ENCODE results near the gene CHD8. TPM values are rescaled to one million over a fixed set of nuclear protein-coding genes. Genes with fewer than 3 reads are reported as not detected.

Gene CHD8
- total and polyA plus RNA-seq, 10 of the 15 experiments (the other 5 are each of a cell fraction or from before 2014, with no cell fraction given), result 20.2 to 79.5 (median 35.5) TPM

DNA sequence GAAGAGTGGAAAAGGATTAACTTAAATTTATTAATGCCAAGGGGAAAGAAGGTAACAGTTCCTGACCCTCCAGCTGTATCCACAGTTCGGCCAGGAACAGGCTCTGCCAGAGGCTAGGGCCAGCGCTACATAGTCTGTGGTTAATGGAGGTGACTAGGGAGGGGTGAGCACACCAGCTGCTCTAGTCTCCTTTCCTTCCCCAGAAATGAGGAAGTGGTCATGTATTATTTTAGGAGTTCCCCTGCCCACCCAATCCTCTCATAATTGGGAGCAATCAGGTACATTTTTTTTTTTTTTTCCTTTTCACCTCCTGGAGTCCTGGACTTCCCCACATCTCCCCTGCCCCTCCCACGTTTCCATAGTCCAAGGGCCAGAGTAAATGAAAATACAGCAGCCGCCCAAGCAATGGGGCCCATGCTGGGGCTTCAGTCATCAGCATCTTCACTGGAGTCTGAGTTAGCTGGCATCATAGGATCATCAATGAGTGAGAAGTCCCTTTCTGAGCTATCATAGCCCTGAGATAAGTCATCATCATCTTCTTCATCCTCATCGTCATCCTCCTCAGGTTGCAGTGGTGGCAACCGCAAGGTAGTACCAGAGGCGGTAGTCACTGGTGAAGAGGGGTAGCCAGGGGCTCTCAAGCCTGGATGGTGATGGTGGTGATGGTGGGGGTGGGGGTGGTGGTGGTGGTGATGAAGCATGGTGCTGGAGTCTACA is 70.6 kb downstream of the CHD8 start (continued):
- TF ChIP-seq, protein P1, sequence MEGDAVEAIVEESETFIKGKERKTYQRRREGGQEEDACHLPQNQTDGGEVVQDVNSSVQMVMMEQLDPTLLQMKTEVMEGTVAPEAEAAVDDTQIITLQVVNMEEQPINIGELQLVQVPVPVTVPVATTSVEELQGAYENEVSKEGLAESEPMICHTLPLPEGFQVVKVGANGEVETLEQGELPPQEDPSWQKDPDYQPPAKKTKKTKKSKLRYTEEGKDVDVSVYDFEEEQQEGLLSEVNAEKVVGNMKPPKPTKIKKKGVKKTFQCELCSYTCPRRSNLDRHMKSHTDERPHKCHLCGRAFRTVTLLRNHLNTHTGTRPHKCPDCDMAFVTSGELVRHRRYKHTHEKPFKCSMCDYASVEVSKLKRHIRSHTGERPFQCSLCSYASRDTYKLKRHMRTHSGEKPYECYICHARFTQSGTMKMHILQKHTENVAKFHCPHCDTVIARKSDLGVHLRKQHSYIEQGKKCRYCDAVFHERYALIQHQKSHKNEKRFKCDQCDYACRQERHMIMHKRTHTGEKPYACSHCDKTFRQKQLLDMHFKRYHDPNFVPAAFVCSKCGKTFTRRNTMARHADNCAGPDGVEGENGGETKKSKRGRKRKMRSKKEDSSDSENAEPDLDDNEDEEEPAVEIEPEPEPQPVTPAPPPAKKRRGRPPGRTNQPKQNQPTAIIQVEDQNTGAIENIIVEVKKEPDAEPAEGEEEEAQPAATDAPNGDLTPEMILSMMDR (IDR thresholded peaks at IDR 0.05 in 2 of 3, conservative IDR thresholded peaks at IDR 0.05 in 1 of 3; ENCODE audit: control insufficient read depth in 2 of 3, extremely low read depth in 1 of 3, insufficient read depth in 1 of 3, low read depth in 3 of 3, low read length in 3 of 3), result no peak
- TF ChIP-seq POU2F2 (IDR thresholded peaks at IDR 0.05; ENCODE audit: borderline replicate concordance, low read depth, low read length), result no peak
- TF ChIP-seq CHD2 (IDR thresholded peaks at IDR 0.05; ENCODE audit: borderline replicate concordance, low read depth, low read length), result no peak
- peak; percentile 21 for TF ChIP-seq RELA (IDR thresholded peaks at IDR 0.05; ENCODE audit: borderline replicate concordance, partially characterized antibody)
- TF ChIP-seq EZH2 (IDR thresholded peaks at IDR 0.05; ENCODE audit: borderline replicate concordance, control insufficient read depth, low read depth, low read length), result no peak
- TF ChIP-seq, protein P2, sequence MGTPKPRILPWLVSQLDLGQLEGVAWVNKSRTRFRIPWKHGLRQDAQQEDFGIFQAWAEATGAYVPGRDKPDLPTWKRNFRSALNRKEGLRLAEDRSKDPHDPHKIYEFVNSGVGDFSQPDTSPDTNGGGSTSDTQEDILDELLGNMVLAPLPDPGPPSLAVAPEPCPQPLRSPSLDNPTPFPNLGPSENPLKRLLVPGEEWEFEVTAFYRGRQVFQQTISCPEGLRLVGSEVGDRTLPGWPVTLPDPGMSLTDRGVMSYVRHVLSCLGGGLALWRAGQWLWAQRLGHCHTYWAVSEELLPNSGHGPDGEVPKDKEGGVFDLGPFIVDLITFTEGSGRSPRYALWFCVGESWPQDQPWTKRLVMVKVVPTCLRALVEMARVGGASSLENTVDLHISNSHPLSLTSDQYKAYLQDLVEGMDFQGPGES (IDR thresholded peaks at IDR 0.05), result no peak
- no peak for TF ChIP-seq ETV6 (conservative IDR thresholded peaks at IDR 0.05 in 1 of 2, IDR thresholded peaks at IDR 0.05 in 1 of 2; ENCODE audit: borderline replicate concordance in 1 of 2, low read depth in 1 of 2)
- TF ChIP-seq CBFB (IDR thresholded peaks at IDR 0.05; ENCODE audit: low read depth), result peak; percentile 45; the same call in 1 of the 2 replicates
- TF ChIP-seq ZBED1 (IDR thresholded peaks at IDR 0.05; ENCODE audit: borderline replicate concordance), result no peak
- TF ChIP-seq FOXK2 (IDR thresholded peaks at IDR 0.05), result no peak
- TF ChIP-seq, protein P3, sequence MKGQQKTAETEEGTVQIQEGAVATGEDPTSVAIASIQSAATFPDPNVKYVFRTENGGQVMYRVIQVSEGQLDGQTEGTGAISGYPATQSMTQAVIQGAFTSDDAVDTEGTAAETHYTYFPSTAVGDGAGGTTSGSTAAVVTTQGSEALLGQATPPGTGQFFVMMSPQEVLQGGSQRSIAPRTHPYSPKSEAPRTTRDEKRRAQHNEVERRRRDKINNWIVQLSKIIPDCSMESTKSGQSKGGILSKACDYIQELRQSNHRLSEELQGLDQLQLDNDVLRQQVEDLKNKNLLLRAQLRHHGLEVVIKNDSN (IDR thresholded peaks at IDR 0.05; ENCODE audit: borderline replicate concordance, extremely low read length, insufficient read depth, low read depth, low read length), result no peak
- no peak for TF ChIP-seq NR2C2 (IDR thresholded peaks at IDR 0.05; ENCODE audit: borderline replicate concordance, control insufficient read depth, insufficient read length, low read depth)

Data from GM12878 (cell line).